Adrenal gland (tissue), 12 donors: ENCODE data around the gene PBX2. TPM values are rescaled to one million over a fixed set of nuclear protein-coding genes. Genes with fewer than 3 reads are reported as not detected.
A peak's percentile ranks its signal among the peaks of the same experiment; 100 is the strongest.

Experiments used
- DNase-seq, 7 donors: peaks; one replicate each; pipeline ENCODE4 v3.0.0-alpha.2; 2019 to 2020
- H3K27ac ChIP-seq, 5 donors: fragments of 200-600 bp; sonication (generic) in 4 of 5; 1 replicate in 3 of 5; 2 replicates in 2 of 5; pipeline versions ENCODE4 v1.5.1 to v1.8.0; 2016 to 2020; ENCODE audit warnings: mild to moderate bottlenecking in 1 of 5
- H3K27me3 ChIP-seq: fragments of 200-600 bp; 2 replicates; pipeline ENCODE4 v1.8.0; 2021
- H3K36me3 ChIP-seq, 2 donors: fragments of 200-600 bp; replicated peaks in 1 of 2; 1 replicate in 1 of 2; 2 replicates in 1 of 2; pipeline versions ENCODE4 v1.5.1 to v1.8.0; 2018 to 2022
- H3K4me1 ChIP-seq, 2 donors: fragments of 200-600 bp; replicated peaks in 1 of 2; 1 replicate in 1 of 2; 2 replicates in 1 of 2; pipeline versions ENCODE4 v1.5.1 to v1.8.0; 2018 to 2021
- H3K4me3 ChIP-seq, 4 donors: fragments of 200-600 bp; sonication (generic) in 3 of 4; one replicate each; pipeline ENCODE4 v1.5.1; 2016 to 2018
- H3K9me3 ChIP-seq, 3 donors: fragments of 200-600 bp; sonication (generic) in 1 of 3; replicated peaks in 1 of 3; 1 replicate in 2 of 3; 2 replicates in 1 of 3; pipeline versions ENCODE4 v1.5.1 to v1.8.0; 2016 to 2021
- POLR2A ChIP-seq, 2 donors: fragments of 450-650 bp; IDR thresholded peaks; one replicate each; pipeline ENCODE4 v1.6.1; 2017; ENCODE audit warnings: antibody characterized with exemption in 2 of 2, mild to moderate bottlenecking in 2 of 2, moderate library complexity in 1 of 2
- WGBS, 4 donors: extraction: QIAGEN DNeasy Blood & Tissue Kit in 2 of 4; methylation state at CpG; one replicate each; pipeline versions ENCODE4 v1.1.5 to v1.1.7; 2013 to 2017; 5-methylcytosine and 5-hydroxymethylcytosine counted together
- intact Hi-C, 2 donors: fragments of 100-400 bp; cut with DNase I; formaldehyde crosslinking; loops; one replicate each; pipeline versions ENCODE4 v1.14.1 to v1.15.0; 2022 to 2023
- polyA plus RNA-seq, 3 donors: library from polyadenylated mRNA; stranded (reverse); fragments of 200-250 nt in 2 of 3; fragments of 350-450 nt in 1 of 3; fragmentation: Illumina TruSeq in 1 of 3; extraction: RNeasy Lipid Tissue Mini Kit (QIAGEN cat#74804) in 1 of 3; gene quantifications; one replicate each; pipeline ENCODE4 v1.2.3, GENCODE V29; 2013 to 2014
- total RNA-seq, 9 donors: library from RNA; depleted of rRNA in 4 of 9; stranded (reverse); fragments of >200 nt in 4 of 9; fragments of 120-200 nt in 1 of 9; fragmentation: NEBNext Ultra II Directional in 1 of 9; extraction: Animal tissue kit (Norgen Biotek cat#: 25700) in 1 of 9; gene quantifications; one replicate each; pipeline versions ENCODE4 v1.1.0 to v1.2.4, GENCODE V29; 2013 to 2023
- TF ChIP-seq, protein P1 (sequence below), 6 experiments: fragments of 450-650 bp in 4 of 6; fragments of 200-600 bp in 2 of 6; sonication (generic) in 1 of 6; IDR thresholded peaks; 1 replicate in 5 of 6; 2 replicates in 1 of 6; pipeline versions ENCODE4 v1.5.1 to v1.8.0; 2016 to 2021; ENCODE audit warnings: antibody characterized with exemption in 6 of 6, mild to moderate bottlenecking in 2 of 6, moderate library complexity in 1 of 6
- donor health status: healthy with polysubstance abuse.
- donor health status: Bipolar disorder and iron deficiency.
- donor health status: DM: yes; HTN: yes; CAD: no.
- donor health status: DM: no; HTN: no; CAD: no.
- donor health status: DM: no; HTN: no; CAD: no.
- donor health status: DM: yes; HTN: yes; CAD: no.

The PBX2 gene
- total and polyA plus RNA-seq, 12 donors = 34.4 to 211 (median 61.3) TPM

DNA sequence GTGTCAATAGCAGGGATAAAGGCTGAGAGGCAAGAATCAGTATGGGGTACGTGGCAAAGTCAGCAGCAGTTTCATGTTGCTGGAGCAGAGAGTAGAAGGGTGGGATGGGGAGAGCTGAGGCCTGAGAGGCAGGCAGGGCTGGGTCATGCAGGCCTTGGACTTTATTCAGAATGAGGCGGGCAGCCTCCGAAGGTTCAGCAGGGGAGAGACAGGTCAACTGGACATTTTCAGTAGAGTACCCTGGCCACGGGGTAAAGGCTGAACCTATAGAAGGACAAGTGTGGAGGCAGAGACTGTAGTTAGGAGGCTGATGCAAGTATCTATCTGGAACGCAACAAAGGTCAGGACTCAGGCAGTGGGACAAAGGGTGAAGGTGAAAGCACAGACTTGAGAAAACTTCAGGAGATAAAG lies 20.2 kb upstream of the PBX2 start:
- no peak for TF ChIP-seq POLR2A (IDR thresholded peaks at IDR 0.05)
- TF ChIP-seq, protein P1, sequence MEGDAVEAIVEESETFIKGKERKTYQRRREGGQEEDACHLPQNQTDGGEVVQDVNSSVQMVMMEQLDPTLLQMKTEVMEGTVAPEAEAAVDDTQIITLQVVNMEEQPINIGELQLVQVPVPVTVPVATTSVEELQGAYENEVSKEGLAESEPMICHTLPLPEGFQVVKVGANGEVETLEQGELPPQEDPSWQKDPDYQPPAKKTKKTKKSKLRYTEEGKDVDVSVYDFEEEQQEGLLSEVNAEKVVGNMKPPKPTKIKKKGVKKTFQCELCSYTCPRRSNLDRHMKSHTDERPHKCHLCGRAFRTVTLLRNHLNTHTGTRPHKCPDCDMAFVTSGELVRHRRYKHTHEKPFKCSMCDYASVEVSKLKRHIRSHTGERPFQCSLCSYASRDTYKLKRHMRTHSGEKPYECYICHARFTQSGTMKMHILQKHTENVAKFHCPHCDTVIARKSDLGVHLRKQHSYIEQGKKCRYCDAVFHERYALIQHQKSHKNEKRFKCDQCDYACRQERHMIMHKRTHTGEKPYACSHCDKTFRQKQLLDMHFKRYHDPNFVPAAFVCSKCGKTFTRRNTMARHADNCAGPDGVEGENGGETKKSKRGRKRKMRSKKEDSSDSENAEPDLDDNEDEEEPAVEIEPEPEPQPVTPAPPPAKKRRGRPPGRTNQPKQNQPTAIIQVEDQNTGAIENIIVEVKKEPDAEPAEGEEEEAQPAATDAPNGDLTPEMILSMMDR (IDR thresholded peaks at IDR 0.05) = no peak
- Histone ChIP-seq H3K4me3 (no peak overlapping the region), H3K9me3 (no peaks in the 10 kb centered on the region), H3K36me3 (no peaks in the 10 kb centered on the region), H3K27ac (no peak overlapping the region), H3K4me1 (no peaks in the 10 kb centered on the region), H3K27me3 (no peaks in the 10 kb centered on the region)
- WGBS, 4 donors = 81 to 85% (median 82%) methylated on average over 5 of the region's 5 CpGs
- no peak for DNase-seq
- intact Hi-C loops = no loop called here

DNA sequence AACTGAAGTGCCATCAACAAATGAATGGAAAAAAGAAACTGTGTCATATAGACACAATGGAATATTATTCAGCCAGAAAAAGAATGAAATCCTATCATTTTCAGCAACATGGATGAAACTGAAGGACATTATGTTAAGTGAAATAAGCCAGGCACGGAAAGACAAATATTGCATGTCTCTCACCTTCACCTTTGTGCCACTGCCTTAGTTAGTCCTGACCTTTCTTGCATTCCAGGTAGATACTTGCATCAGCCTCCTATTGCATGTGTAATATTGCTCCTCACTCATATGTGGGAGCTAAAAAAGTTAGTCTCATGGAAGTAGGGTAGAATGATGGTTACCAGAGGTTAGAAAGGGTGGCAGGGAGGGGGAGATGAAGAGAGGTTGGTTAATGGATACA lies 19.0 kb upstream of the PBX2 start:
- WGBS, 4 donors = 59 to 70% (median 64%) methylated on average over 1 of the region's 1 CpG
- Histone ChIP-seq H3K36me3 (no peaks in the 10 kb centered on the region), H3K9me3 (no peaks in the 10 kb centered on the region), H3K4me1 (no peaks in the 10 kb centered on the region), H3K4me3 (no peak overlapping the region), H3K27ac (no peak overlapping the region), H3K27me3 (no peaks in the 10 kb centered on the region)
- intact Hi-C loops = loop anchor here in 1 of 2 donors (10.0 kb wide), 1 partner anchor 1034 kb away; the partner anchor contains the start of gene POU5F1
- TF ChIP-seq POLR2A (IDR thresholded peaks at IDR 0.05) = no peak
- TF ChIP-seq, protein P1 (IDR thresholded peaks at IDR 0.05) = no peak
- DNase-seq = no peak

DNA sequence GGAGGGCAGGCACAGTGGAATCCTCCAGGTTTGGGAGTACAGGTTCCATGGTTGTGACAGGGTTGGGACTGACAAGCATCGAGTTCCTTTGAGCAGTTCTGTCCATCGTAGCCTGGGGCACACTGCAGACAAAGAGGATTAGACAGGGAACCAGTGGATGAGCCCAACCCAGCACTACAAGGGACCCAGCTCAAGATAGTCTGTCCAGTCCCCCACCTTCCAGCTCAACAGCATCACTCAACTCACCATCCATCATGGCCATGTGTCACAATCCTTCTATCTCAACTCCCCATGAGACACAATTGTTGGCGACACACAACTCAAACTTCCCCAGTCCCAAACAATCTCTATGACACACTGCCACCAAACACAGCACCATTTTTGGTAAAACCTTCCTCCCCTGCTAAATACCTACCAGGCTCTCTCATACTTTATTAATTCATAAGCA lies 14.3 kb upstream of the PBX2 start:
- H3K27ac ChIP-seq = no peak overlapping the region

DNA sequence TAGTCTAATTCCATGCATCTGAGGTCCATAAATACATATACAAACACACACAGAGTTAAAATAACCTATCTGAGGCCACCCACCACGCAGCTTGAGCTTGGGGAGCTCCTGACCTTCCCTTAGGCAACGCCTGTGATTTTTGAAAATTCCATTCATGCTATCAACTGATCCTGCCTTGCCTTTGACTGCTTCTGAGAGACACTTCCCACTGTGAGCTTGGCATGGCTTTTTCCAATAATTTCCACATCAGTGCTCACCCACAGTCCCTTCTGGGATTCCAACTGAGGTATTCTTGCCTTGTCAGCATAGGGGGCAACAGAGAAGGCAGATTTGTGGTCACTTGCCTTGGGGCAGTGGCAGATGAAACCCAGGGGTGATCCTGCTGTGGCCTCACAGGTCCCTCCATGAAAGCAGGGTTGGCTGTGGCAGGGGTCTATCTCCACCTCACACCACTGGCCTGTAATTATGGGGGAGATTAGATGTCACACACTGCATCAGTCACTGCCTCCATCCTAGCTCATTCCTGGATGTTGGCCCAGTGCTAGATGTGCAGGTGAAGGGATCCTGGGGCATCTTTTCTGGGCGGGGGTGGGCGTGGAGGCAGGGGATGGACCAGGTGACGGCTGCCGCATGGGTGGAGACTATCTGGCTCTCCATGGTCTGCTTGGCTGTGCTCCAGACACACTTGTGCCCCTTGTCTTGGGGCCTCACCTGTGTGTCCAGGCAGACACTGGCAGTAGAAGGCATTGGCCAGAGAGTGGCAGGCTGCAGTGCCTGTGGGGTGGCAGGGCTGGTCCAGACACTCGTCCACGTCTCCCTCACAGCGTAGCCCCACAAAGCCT lies 13.6 kb upstream of the PBX2 start:
- Histone ChIP-seq H3K36me3 (no peaks in the 10 kb centered on the region), H3K27me3 (no peaks in the 10 kb centered on the region), H3K27ac (peak overlapping the region in 1 of 5 donors; percentile 22), H3K4me3 (no peak overlapping the region), H3K4me1 (no peaks in the 10 kb centered on the region), H3K9me3 (no peaks in the 10 kb centered on the region)
- TF ChIP-seq POLR2A (IDR thresholded peaks at IDR 0.05) = no peak
- TF ChIP-seq, protein P1 (IDR thresholded peaks at IDR 0.05) = no peak
- no peak for DNase-seq
- 54 to 75% (median 71%) methylated on average over 7 to 9 of the region's 9 CpGs for WGBS, 4 donors
- intact Hi-C loops = loop anchor here in 1 of 2 donors (10.0 kb wide), 1 partner anchor 1029 kb away; the partner anchor contains the start of gene POU5F1

More for the DNA sequence above, 14.3 kb upstream of the PBX2 start:
- no peak for TF ChIP-seq POLR2A (IDR thresholded peaks at IDR 0.05)
- TF ChIP-seq, protein P1 (IDR thresholded peaks at IDR 0.05) = no peak
- Histone ChIP-seq H3K9me3 (no peaks in the 10 kb centered on the region), H3K27me3 (no peaks in the 10 kb centered on the region), H3K4me3 (no peak overlapping the region), H3K4me1 (no peaks in the 10 kb centered on the region), H3K36me3 (no peaks in the 10 kb centered on the region)
- WGBS, 4 donors = 70 to 89% (median 88%) methylated on average over 1 to 3 of the region's 3 CpGs
- intact Hi-C loops = loop anchor here in 1 of 2 donors (10.0 kb wide), 1 partner anchor 1029 kb away; the partner anchor contains the start of gene POU5F1
- no peak for DNase-seq
